Measurements from ENCODE around the gene OR51A4. TPM values are rescaled to one million over a fixed set of nuclear protein-coding genes. Genes with fewer than 3 reads are reported as not detected.

OR51A4 gene
- total RNA-seq, 1 donor from 2014 or later: not detected

Other genes with a start within 250 kb of the OR51A4 start
- gene OR51E2, start 249.8 kb downstream of the OR51A4 start, total RNA-seq: not detected
- not detected for gene MMP26, start 242.8 kb downstream of the OR51A4 start, total RNA-seq
- gene OR51F1, start 177.7 kb downstream of the OR51A4 start, total RNA-seq: not detected
- not detected for gene OR52R1, start 143.2 kb downstream of the OR51A4 start, total RNA-seq
- gene OR51F2, start 126.3 kb downstream of the OR51A4 start, total RNA-seq: not detected
- not detected for gene OR51S1, start 98.4 kb downstream of the OR51A4 start, total RNA-seq
- gene OR51T1, start 65.7 kb downstream of the OR51A4 start, total RNA-seq: not detected
- not detected for gene OR51A7, start 43.8 kb downstream of the OR51A4 start, total RNA-seq
- not detected for gene OR51G2, start 28.3 kb downstream of the OR51A4 start, total RNA-seq
- not detected for gene OR51G1, start 23.3 kb downstream of the OR51A4 start, total RNA-seq
- gene OR51A2, start 8.1 kb upstream of the OR51A4 start, total RNA-seq: not detected
- gene OR51L1, start 47.2 kb upstream of the OR51A4 start, total RNA-seq: not detected
- gene OR52J3, start 98.9 kb upstream of the OR51A4 start, total RNA-seq: not detected
- gene OR52E2, start 112.0 kb upstream of the OR51A4 start, total RNA-seq: not detected
- not detected for gene OR52E1, start 122.0 kb upstream of the OR51A4 start, total RNA-seq
- gene OR52A5, start 190.8 kb upstream of the OR51A4 start, total RNA-seq: not detected
- gene OR52A1, start 207.2 kb upstream of the OR51A4 start, total RNA-seq: not detected

All from left lobe of liver (tissue), 1 donor.